ENCODE results near the gene NHSL2.
A peak's percentile ranks its signal among the peaks of the same experiment; 100 is the strongest.
"Not testable (repeated sequence)": the region's sequence is repeated elsewhere in the genome, so short reads cannot be mapped to it uniquely, and the experiment has no call there.

The NHSL2 gene

DNA sequence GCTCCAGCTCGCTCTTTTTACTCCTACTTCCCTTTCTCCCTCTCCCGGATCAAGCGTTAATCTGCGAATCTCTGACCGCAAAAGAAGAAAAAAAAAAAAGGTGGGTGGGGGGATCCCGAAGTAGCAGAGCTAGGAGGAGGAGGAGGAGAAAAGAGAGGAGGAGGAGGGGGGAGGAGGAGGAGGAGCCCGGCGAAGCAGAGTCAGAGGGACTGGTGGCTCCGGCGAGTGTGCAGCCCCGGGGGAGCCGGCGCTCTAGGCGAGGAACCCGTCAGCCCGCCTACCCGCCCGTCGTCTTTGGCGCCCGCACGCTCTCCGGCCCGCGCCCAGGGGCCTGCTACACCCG lies at the start of gene NHSL2:
NHSL2 (plus strand) TSS at position 203 of the 343 bp plus-strand sequence.
- peak; percentile 31 for DNase-seq

DNA sequence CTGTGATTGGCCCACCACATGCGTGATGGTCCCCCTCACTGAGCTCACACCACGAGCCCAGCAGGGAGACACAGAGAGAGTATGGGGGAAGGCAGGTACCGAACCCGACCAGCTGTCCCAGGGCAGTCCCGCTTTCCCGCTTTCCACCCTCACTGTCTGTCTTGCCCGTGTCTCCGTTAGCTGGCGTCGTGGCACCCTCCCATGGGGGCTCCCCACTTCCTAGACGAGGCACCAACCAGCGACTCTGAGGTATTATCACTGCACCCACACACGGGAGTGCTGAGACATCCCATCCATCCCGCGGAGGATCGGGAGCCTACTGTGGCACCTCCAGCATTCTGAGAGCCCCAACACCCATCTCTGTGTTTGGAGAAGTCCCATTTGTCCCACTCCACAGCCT lies 43.0 kb upstream of the NHSL2 start:
- no peak for DNase-seq

DNA sequence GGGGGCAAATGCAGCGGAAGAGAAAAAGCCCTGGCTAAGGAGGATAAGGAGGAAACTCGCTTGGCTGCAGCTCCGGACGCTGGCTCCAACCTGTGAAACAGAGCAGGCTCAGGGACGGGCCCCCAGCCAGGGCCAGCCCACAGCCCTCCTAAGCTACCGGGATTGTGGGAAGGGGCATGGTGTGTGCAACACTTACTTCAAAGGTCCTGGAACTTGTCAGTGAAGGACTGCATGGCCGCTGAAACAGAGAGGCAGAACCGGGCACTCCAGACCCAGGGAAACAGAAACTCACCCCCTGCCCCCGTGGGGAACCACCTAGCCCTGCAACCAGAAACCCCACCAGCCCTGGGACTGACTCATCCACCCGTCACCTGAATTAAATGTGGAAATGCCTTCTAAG lies 41.1 kb upstream of the NHSL2 start:
- not testable (repeated sequence) for DNase-seq

DNA sequence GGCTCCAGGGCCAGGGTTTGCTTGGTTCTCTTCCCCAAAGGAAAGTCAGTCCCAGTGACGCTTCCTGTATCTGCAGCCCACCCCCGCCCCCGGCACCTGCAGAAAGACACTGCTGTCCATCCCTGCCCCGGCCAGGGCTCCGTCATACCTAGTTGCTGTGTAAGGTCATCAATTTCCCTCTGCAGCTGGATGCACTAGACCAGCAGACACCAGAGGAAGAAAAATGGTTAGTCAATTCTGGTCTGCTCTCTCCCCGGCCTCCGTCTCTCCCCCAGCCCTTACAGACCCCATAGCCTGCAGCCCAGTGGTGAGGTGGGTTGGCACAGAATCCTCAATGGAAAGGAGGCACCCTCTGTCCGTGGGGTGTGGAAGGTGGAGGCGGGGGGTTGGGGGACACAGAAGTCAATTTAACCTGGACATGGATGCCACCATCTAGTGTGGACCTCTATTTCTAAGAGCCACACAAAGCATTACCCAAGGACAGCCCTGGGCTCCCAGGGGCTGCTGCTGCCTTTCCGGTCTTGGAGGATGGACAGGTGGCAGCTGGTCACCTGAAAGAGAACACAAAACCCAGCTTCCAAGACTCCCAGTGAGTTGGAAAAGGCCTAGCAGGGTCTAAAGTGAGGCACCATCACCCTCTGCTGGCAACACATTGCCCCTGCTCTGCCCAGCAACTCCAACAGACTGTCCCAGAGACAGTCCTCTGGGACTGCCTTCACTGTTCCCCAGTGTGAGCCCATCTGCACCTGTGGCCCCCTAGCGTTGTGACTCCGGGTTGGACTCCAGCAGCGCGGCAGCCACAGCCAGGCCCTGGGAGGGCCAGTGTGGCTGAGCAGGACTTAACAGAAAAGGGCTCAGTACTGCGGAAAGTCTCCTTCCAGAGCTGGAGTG lies 40.2 kb upstream of the NHSL2 start:
- DNase-seq = no peak

DNA sequence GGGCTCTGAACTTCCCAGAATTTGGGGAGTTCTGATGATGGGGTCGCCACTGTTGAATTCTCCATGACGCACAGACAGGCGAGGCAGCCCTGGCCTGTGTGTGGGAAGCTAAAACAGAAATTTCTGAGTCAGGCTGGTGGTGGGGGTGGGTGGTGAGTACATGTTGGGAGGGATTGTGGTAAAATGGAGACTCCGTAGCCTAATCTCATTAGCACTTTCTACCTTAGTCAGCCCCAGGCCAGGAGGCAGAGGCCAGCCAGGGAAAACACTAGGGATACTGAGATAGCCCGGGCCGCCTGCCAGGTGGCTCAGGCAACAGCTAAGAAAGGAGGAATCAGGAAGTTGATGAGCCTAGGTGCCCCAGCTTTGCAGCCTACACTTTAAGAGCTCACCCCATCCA lies 39.3 kb upstream of the NHSL2 start:
- peak; percentile 30 for DNase-seq

DNA sequence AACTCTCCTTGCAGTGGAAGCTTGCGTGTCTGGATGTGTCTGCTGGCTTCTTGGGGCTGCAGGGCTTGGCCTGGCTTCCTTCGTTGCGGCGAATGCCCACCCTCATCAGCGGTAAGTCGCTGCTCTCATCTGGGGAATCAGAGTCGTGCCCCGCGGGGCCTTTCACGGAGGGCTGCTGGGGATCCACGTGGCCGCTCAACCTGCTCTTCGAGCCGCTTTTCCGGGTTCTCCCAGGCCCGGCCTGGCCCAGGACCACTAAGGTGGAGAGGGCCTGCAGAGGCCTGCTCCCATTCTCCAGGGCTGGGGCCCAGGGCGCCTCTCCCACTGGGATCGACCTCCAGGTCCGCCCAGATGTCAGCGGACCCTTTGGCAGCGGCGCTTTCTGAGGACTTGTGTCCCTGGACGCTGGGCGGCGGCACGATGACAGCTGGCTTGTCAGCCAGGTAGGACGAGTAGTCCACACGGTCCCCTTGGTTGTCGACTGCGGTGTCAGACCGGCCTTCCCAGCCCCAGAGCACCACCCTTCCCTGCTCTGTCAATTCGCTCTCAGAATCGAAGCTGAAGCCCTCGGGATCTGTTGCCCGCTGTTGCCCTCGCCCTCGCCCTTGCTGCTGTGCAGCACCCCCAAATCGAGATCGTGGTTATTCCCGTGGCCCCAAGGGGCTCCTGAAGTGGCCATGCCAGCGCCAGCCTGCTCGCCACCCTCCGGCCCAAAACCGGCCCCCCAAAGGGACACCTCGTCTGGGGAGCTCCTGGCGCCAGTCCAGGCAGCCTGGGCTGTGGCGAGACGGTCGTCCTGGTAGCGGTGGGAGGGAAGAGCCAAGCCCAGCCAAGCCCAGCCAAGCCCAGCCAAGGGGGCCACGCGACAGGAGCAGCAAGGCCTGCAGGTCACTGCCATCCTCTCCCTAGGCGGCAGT lies 37.8 kb upstream of the NHSL2 start:
- DNase-seq = no peak

DNA sequence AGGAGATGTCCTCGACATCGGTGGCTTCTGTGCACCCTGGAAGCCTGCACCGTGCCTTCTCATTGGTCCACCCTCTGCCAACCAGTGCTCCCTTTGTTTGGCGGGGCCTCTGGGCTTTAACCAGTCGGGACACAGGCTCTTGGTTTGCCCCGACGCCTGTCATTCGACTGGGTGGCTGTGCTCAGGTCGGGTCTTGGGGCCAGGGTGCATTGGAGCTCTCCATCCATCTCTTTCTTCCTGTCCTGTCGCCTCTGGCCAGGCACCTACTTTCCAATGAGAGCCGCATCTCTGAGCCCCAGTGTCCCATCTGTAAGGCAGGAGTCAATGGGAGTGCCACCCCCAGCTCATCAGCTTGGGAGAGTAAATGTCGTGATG lies 37.2 kb upstream of the NHSL2 start:
- no peak for DNase-seq

DNA sequence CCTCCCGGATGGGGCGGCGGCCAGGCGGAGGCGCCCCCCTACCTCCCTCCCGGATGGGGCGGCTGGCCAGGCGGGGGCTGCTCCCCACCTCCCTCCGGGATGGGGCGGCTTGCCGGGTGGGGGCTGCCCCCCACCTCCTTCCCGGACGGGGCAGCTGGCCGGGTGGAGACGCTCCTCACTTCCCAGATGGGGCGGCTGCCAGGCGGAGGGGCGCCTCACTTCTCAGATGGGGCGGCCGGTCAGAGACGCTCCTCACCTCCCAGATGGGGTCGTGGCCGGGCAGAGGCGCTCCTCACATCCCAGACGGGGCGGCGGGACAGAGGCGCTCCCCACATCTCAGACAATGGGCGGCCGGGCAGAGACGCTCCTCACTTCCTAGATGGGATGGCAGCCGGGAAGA lies 33.8 kb upstream of the NHSL2 start:
- DNase-seq = not testable (repeated sequence)

DNA sequence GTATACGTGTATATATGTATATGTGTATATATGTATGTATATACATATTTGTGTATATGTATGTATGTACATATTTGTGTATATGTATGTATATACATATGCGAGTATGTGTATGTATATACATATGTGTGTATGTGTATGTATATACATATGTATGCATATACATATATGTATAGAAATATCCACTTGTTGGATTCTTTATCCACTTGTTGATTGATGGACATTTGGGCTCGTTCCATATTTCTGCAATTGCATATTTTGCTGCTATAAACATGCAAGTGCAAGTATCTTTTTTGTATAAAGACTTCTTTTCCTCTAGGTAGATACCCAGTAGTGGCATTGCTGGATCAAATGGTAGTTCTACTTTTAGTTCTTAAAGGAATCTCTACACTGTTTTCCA lies 25.5 kb upstream of the NHSL2 start:
- DNase-seq = no peak

DNA sequence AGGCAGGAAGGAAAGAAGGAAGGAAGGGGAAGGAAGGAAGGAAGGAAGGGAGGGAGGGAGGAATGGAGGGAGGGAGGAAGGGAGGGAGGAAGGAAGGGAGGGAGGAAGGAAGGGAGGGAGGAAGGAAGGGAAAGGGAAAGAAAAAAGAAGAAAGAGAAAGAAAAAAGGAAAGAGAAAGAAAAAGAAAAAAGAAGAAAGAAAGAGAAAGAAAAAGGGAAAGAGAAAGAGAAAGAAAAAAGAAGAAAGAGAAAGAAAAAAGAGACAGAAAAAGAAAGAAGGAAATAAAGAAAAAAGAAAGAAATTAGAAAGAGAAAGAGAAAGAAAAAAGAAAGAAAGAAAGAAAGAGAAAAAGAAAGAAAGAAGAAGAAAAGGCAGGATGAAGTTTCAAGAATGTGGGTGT lies 15.0 kb upstream of the NHSL2 start:
- no peak for DNase-seq

DNA sequence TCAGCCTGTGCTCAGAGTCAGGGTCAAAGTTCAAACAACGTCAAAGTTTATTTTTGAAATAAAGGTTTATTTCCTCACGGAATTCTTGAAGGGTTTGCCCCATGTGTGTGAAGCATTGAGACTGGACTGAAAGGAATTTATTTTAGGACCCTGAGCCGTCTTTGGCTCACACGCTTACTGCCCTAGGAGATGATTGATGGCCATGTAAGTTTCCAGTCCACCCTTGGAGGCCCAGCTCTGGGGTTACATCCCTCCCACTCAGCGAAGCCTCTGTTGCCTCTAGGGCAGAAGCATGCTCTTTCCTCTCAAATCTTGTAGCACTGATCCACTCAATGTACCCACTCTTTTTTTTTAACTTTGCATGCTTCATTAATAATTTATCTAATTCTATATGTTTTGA lies 4.5 kb upstream of the NHSL2 start:
- DNase-seq = no peak

DNA sequence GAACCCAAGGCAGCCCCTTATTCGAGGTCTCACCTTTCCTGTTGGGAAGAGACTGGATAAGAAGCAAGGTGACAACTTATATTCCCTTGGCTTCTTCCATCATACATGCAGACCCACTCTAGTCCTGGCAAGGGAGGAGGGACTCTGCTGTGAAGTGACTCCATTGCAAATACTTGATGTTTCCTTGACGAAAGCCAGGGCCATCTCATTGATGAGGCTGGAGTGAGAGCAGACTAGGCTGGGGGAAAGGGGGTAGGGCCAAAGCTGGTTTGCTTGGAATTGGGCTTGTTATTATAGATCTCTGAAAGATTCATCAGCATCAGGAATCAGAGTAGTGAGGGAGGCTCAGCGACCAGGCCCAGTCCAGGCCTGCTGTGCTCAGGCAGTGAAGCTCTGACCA lies 2.3 kb upstream of the NHSL2 start:
- no peak for DNase-seq

DNA sequence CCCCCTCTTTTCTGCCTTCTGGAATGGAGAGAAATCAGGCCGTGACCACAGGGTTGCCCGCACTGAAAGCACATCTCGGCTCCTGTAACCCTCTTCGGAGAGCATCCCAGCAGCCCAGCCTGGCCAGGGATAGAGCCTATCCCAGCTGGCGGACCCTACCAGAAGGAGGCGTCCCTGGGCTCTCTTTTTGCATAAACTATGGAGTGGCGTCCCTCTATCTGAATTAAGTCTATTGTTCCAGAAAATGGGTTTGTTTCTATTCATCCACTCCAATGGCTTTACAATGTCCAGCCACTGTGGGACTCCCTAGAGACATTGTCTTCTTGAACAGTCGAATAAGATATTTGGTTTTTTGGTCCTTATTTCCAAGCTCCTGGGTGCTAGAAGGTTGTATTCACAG lies 689 bp upstream of the NHSL2 start:
- DNase-seq = no peak

DNA sequence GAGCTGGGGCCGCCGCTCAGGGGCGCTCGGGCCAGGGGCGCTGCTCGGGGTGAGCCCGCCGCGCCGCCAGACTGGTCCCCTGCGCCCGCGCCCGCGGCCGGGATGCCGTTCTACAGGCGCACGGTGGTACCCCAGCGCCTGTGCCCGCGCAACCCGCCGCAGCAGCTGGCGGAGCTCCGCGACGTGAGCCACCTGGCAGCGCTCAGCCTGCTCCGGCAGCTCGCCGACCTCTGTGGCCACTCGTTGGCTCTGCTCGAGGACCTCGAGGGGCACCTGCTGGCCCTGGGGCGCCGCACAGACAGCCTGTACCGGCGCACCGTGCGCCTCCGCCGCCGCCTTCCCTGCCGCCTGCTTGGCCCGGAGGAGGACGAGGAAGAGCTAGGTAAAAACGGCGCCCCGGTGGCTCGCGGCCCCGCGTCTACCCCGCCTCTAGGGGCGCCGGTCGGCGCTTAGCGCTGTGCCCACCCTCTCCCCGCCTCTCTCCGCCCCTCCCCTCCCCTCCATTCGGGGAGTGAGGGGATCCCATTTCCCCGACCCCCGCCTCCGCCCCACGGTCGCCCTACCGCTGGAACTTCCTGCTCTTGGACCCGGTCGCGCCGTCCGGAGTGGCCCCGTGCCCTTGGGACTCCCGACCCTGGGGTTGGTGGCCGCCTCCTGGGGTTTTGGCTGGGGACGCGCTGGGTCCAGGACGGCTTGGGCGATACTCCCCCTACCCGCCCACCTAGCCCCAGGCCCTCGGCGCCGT lies 513 bp downstream of the NHSL2 start:
- peak; percentile 34 for DNase-seq

DNA sequence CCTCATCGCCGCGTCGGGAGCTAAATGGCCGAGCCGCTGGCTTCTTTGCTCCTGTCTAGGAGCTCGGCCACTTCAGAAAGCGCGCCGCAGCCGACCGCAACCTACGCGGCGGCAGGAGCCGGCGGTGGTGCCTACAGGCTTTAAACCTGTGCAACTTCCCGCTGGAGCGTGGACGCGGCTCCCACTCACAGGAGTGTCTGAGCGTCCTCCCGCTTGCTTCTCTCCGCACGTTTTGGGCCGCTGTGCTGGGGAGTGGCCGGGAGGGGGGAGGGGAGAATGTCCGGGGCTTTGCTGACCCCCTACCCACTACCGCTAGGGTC lies 1.0 kb downstream of the NHSL2 start:
- DNase-seq = peak; percentile 2

DNA sequence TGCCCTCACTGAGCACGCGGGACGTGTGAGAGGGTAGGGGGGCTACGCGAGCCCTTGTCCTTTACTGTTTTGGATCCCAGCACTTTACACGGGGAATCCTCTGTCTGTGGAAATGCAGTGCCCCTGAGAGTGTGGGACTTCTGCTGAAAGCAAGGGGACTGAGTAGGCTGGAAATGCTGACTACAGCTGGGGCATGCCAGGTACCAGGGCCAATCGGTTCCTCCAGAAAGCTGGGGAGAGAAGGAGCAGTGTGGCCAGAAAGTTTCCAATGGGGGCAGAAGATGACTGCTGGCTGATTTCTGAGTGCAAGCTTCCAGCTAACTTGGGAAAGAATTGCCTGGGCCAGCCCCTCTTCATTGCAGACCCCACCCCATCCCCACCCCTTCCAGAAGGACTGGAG lies 1.5 kb downstream of the NHSL2 start:
- no peak for DNase-seq

DNA sequence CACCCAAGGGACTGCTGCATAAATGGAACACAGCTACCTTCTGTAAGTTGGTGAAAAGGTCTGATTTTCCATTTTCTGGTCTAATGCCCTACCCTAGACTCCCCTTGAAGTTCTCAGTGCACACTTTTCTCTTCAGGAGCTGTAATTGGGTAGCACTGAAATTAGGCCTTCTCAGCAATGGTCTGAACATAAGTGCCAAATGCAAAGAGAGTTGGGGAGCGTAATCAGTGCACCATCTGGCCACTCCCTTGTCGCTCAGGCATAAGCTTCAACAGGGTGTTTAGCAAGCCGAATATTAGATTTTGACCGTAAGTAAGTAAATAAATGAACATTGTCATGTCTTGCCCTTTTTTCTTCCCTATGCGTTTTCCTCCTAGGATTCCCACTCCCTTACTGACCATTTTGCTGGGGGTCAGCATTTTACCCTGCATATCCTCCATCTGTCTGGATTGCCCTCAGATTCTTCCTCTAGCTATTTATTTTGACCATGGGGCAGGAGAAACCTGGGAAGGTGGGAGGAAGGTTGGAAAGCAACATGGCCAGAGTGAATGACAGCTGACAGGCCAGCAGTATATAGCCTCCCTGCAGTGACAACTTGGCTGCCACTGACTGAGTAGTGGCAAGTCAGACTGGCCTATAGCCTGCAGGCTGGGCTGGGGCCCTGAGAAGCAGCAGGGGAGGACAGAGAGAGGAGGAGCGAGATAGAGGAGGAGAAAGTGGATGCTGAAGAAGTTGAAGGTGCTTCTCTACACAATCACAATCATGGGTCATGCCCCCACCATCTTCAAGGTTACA lies 2.7 kb downstream of the NHSL2 start:
- DNase-seq = no peak

DNA sequence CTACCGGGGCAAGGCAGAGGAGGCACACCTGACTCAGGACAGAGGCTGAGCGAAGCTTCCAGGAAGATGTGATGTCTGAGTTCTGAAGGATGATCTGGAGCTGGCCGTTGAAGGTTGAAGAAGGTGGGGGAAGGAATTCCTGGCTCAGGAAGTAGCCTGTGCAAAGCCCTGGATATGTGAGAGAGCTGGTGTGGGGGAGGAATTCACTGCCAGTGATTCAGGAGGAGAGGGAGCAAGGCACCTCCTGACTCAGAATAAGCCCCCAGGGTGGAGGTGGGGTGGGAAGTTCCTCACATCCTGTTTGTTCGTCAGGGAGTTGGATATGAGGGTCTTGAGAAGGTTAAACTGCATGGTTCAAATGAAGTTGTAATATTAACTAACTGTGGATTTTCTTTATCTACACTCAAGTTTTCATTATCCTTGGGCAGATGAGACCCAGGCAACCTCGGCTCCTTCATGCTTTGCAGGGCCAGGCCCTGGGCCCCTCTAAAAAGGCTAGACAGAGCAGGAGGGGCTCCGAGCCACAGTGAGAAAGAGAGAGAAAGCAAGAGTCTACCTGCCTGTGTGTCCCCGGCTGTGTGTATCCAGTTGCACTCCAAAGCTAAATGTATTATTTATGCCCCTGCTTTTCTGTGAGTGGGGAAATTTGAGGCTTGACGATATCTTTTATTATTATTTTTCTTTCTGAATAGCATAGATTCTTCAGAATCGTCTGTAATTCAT lies 7.1 kb downstream of the NHSL2 start:
- DNase-seq = no peak

DNA sequence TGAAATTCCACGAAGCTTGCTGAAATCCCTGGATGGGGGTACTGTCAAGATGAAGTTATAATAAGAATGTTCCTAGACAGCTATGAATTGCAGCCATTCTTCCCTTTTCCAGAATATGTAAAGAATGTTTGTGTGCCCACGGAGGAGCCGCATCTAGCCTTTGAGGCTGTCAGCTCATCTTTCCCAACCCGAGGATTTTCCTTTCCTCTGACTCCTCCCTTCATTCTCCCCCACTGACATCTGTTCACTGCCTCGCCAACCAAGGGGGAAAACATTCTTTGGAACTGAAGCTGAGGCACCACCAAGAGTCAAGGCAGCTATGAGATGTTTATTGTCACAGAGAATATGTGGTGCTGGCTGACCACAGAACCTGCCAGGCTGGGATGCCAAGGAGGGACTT lies 8.8 kb downstream of the NHSL2 start:
- no peak for DNase-seq

DNA sequence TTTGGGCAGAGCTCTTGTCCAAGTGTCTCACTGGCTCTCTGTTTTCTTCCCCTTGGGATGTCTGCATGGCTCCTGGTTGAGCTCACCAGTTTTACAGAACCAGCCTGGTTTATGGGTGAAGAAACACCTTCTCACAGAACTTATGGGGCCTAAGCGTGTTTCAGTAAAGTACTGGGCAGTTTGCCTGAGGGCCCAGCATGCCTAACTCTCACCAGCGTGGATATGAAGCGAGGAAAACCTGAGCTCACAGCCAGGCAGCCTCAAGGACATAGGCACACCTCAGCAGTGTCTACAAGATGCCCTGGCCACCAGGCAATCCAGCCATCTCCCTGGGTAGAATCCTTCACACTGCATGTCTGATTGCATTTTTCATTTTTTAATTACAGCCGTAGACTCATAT lies 9.2 kb downstream of the NHSL2 start:
- DNase-seq = no peak

DNA sequence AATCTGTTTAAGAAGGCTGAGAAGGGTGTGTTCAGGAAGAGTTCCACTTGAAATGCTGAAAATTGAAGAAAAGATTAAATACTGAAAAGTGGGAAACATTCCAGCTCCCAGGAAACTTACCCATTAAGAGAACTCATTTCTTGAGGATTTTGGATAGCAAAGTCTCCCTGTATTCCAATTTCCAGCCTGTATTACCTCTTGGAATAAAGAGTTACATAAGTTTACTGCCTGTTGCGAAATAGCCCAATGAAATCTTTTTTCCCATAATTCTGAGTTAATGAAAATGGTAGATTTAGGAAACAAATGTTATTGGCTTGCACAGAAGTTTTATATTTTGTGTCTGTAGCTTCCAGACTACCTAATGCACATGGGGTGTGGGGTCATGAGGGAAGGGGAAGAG lies 12.0 kb downstream of the NHSL2 start:
- no peak for DNase-seq

DNA sequence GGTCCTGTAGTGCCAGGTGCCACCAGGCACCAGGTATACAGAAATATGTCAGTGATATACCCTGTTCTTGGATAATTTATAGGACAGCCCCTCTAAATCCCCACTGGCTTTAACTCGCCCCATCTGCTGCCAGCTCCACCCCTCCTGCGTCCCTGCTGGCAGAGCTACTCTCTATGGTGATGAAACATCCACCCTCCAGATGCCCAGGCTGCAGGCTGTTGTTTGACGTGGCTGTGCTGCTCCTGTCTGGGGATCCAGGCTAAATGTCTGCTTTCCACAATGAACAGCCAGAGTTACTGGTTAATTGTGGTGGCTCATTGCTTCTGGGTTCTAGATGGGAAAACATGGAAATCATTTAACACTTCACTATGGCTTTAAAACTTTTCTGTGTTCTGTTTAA lies 12.9 kb downstream of the NHSL2 start:
- DNase-seq = no peak

Data from activated naive CD4-positive, alpha-beta T cell treated with Interleukin-2 at 50 U/mL for 16 hours (primary cell).